Pancreas (tissue), 10 donors: Measurements from ENCODE around the gene ZG16B. TPM values are rescaled to one million over a fixed set of nuclear protein-coding genes. Genes with fewer than 3 reads are reported as not detected.
A peak's percentile ranks its signal among the peaks of the same experiment; 100 is the strongest.

Experiments used
- ATAC-seq, 4 donors: fragments of 200-7000 bp; cut with Tn5 transposase; one replicate each; pipeline versions ENCODE4 v1.8.0 to v1.9.1; 2020; ENCODE audit warnings: mild to moderate bottlenecking in 4 of 4, moderate library complexity in 4 of 4
- DNase-seq, 6 donors: peaks; one replicate each; pipeline ENCODE4 v3.0.0-alpha.2; 2020
- FAIRE-seq: peaks from 2 replicates; lab custom pipeline; 2012; peaks lifted over from hg19 to GRCh38; lab: Jason Lieb, UNC
- H3K27ac ChIP-seq, 4 donors: fragments of 200-600 bp; sonication (generic); 1 replicate in 3 of 4; 2 replicates in 1 of 4; pipeline versions ENCODE4 v1.5.0 to v1.8.0; 2020
- H3K27me3 ChIP-seq, 4 donors: fragments of 200-600 bp; one replicate each; pipeline ENCODE4 v1.8.0; 2021
- H3K36me3 ChIP-seq, 3 donors: fragments of 200-600 bp; sonication (generic) in 1 of 3; one replicate each; pipeline versions ENCODE4 v1.5.0 to v1.8.0; 2020 to 2021
- H3K4me1 ChIP-seq, 3 donors: fragments of 200-600 bp; one replicate each; pipeline ENCODE4 v1.8.0; 2021
- H3K4me3 ChIP-seq, 4 donors: fragments of 200-600 bp; sonication (generic) in 2 of 4; one replicate each; pipeline versions ENCODE4 v1.5.0 to v1.8.0; 2020 to 2021
- H3K9me3 ChIP-seq, 4 donors: fragments of 200-600 bp; one replicate each; pipeline ENCODE4 v1.8.0; 2021
- CTCF ChIP-seq, 4 donors: fragments of 200-600 bp; sonication (generic) in 3 of 4; IDR thresholded peaks; one replicate each; pipeline versions ENCODE4 v1.5.0 to v1.8.0; 2021; ENCODE audit warnings: antibody characterized with exemption in 4 of 4
- WGBS, 2 donors: extraction: QIAGEN DNeasy Blood & Tissue Kit; methylation state at CpG; one replicate each; pipeline ENCODE4 v1.1.7; 2013; 5-methylcytosine and 5-hydroxymethylcytosine counted together
- intact Hi-C, 3 donors: fragments of 100-400 bp; cut with DNase I; formaldehyde crosslinking; loops; one replicate each; pipeline versions ENCODE4 v1.11.1 to v1.14.2; 2022
- polyA plus RNA-seq, 2 donors: library from polyadenylated mRNA; stranded (reverse); fragments of 200-250 nt; gene quantifications; one replicate each; pipeline ENCODE4 v1.2.3, GENCODE V29; 2013
- total RNA-seq, 6 donors: library from RNA; stranded (reverse); fragmentation: NEBNext Ultra II Directional in 4 of 6; extraction: Animal tissue kit (Norgen Biotek cat#: 25700) in 4 of 6; gene quantifications; one replicate each; pipeline versions ENCODE4 v1.2.1 to v1.2.4, GENCODE V29; 2021 to 2023
- donor health status: healthy with polysubstance abuse.
- donor health status: DM: no; HTN: no; CAD: no; lungs with moderate emphysema.
- donor health status: DM: no; HTN: no; CAD: no.
- donor health status: control.
- donor health status: control.
- donor health status: Bipolar disorder and iron deficiency.
- donor health status: DM: yes; HTN: yes; CAD: no.
- donor health status: DM: no; HTN: no; CAD: no.
- donor health status: DM: no; HTN: no; CAD: no.
- donor health status: DM: yes; HTN: yes; CAD: no.

Gene ZG16B
- total and polyA plus RNA-seq, 8 donors: 0.43 to 1.7 (median 0.80) TPM

- WGBS, 2 donors: 65 to 68% methylated on average over 36 to 39 of the region's 39 CpGs
- FAIRE-seq: no peak
These were observed 31.3 kb upstream of the ZG16B start for GRCh38 chr16:2798723-2799204.

GRCh38 chr16:2799205-2799858, 30.8 kb upstream of the ZG16B start:
- H3K27me3 ChIP-seq: no peaks in the 10 kb centered on the region
- intact Hi-C loops: no loop called here
- DNase-seq: peak in 2 of 6 donors; percentile 34 to 44
- no peaks in the 10 kb centered on the region for H3K36me3 ChIP-seq
- no peak for ATAC-seq
- WGBS, 2 donors: 79 to 87% methylated on average over 18 to 21 of the region's 21 CpGs
- H3K4me1 ChIP-seq: no peaks in the 10 kb centered on the region
- no peak for FAIRE-seq
- no peak overlapping the region for H3K27ac ChIP-seq
- no peak overlapping the region for H3K4me3 ChIP-seq
- TF ChIP-seq CTCF (IDR thresholded peaks at IDR 0.05): no peak
- H3K9me3 ChIP-seq: no peaks in the 10 kb centered on the region

More at GRCh38 chr16:2798723-2799204, 31.3 kb upstream of the ZG16B start:
- DNase-seq (peak in 2 of 6 donors; percentile 45 to 60), ATAC-seq (no peak)
- no peak for TF ChIP-seq CTCF (IDR thresholded peaks at IDR 0.05)
- intact Hi-C loops: no loop called here
- no peaks in the 10 kb centered on the region for H3K9me3 ChIP-seq
- H3K27me3 ChIP-seq: no peaks in the 10 kb centered on the region
- no peaks in the 10 kb centered on the region for H3K4me1 ChIP-seq
- no peak overlapping the region for H3K27ac ChIP-seq
- no peaks in the 10 kb centered on the region for H3K36me3 ChIP-seq
- H3K4me3 ChIP-seq: no peak overlapping the region

DNA sequence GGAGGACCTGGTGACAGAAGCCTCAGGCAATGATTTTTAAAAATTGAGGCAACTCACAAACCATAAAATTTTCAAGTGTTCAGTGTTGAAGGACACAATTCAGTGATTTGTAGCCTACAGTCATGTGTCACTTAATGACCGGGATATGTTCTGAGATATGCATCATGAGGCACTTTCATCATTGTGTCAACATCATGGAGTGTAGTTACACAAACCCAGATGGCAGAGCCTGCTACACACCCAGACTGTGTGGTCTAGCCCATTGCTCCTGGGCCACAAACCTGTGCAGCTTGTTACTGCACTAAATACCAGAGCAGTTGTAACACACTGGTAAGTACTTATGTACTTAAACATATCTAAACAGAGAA, 30.3 kb upstream of the ZG16B start:
- ATAC-seq (peak in 2 of 4 donors; percentile 66 to 75), FAIRE-seq (no peak), DNase-seq (peak in 1 of 6 donors; percentile 4)
- no peak for TF ChIP-seq CTCF (IDR thresholded peaks at IDR 0.05)
- Histone ChIP-seq H3K27ac (no peak overlapping the region), H3K4me3 (no peak overlapping the region), H3K4me1 (no peaks in the 10 kb centered on the region), H3K27me3 (no peaks in the 10 kb centered on the region), H3K36me3 (no peaks in the 10 kb centered on the region), H3K9me3 (no peaks in the 10 kb centered on the region)
- intact Hi-C loops: no loop called here
- WGBS, 2 donors: 77 to 82% methylated on average over 1 of the region's 1 CpG

- intact Hi-C loops: no loop called here
- DNase-seq (no peak), FAIRE-seq (no peak), ATAC-seq (no peak)
- TF ChIP-seq CTCF (IDR thresholded peaks at IDR 0.05): no peak
- H3K27ac ChIP-seq: no peak overlapping the region
- 78 to 81% methylated on average over 3 of the region's 3 CpGs for WGBS, 2 donors
- H3K4me1 ChIP-seq: no peaks in the 10 kb centered on the region
- H3K27me3 ChIP-seq: no peaks in the 10 kb centered on the region
- no peak overlapping the region for H3K4me3 ChIP-seq
- H3K9me3 ChIP-seq: no peaks in the 10 kb centered on the region
- no peaks in the 10 kb centered on the region for H3K36me3 ChIP-seq
These were observed 26.4 kb upstream of the ZG16B start for GRCh38 chr16:2803545-2804195.

- no peak for TF ChIP-seq CTCF (IDR thresholded peaks at IDR 0.05)
- intact Hi-C loops: no loop called here
- DNase-seq: peak in 2 of 6 donors; percentile 11 to 23
- H3K9me3 ChIP-seq: no peaks in the 10 kb centered on the region
- no peak for FAIRE-seq
- WGBS, 2 donors: 79 to 88% methylated on average over 4 of the region's 4 CpGs
- no peaks in the 10 kb centered on the region for H3K36me3 ChIP-seq
- no peaks in the 10 kb centered on the region for H3K27me3 ChIP-seq
- no peak overlapping the region for H3K4me3 ChIP-seq
- H3K4me1 ChIP-seq: no peaks in the 10 kb centered on the region
- H3K27ac ChIP-seq: no peak overlapping the region
- ATAC-seq: no peak
These were observed 25.4 kb upstream of the ZG16B start for GRCh38 chr16:2804728-2805127.
